GM21723 (cell line): ENCODE data around the gene MLXIP.

ENCODE experiments used
- ATAC-seq: cut with Tn5 transposase; IDR thresholded peaks from one replicate; pipeline ENCODE4 v1.9.1; 2021; ENCODE audit warnings: mild to moderate bottlenecking, moderate library complexity; ENCODE audit not compliant: unreplicated experiment

MLXIP gene

GRCh38 chr12:122182887-122183587 lies 104.5 kb downstream of the MLXIP start, which contains the start of gene LRRC43:
TSS of gene LRRC43 (plus strand) at chr12:122183123. CDS start at chr12:122183145, 22 bp downstream.
- no peak for ATAC-seq

- no peak for ATAC-seq
Observed at GRCh38 chr12:122183588-122183940, 105.0 kb downstream of the MLXIP start.

GRCh38 chr12:122184517-122184916 lies 106.0 kb downstream of the MLXIP start:
- no peak for ATAC-seq

GRCh38 chr12:122185079-122185478 lies 106.5 kb downstream of the MLXIP start:
- no peak for ATAC-seq

GRCh38 chr12:122185494-122186082 lies 107.0 kb downstream of the MLXIP start:
- ATAC-seq: no peak

GRCh38 chr12:122187466-122187865 lies 108.9 kb downstream of the MLXIP start:
- ATAC-seq: no peak

GRCh38 chr12:122189626-122190475 lies 111.3 kb downstream of the MLXIP start:
- ATAC-seq: no peak

- ATAC-seq: no peak
Observed at GRCh38 chr12:122190842-122191668, 112.5 kb downstream of the MLXIP start.

GRCh38 chr12:122192441-122192840 lies 113.9 kb downstream of the MLXIP start:
- ATAC-seq: no peak

GRCh38 chr12:122194804-122195203 lies 116.2 kb downstream of the MLXIP start:
- no peak for ATAC-seq

- no peak for ATAC-seq
Observed at GRCh38 chr12:122195405-122195804, 116.8 kb downstream of the MLXIP start.
